IPS-11a (cell line): ENCODE measurements around the gene TAAR1.
"Not testable (repeated sequence)": the region's sequence is repeated elsewhere in the genome, so short reads cannot be mapped to it uniquely, and the experiment has no call there.

Source experiments
- H3K4me3 ChIP-seq: one replicate; pipeline ENCODE4 v1.5.1; 2013; ENCODE audit warnings: low read depth, low read length, control low read depth

Gene TAAR1

DNA sequence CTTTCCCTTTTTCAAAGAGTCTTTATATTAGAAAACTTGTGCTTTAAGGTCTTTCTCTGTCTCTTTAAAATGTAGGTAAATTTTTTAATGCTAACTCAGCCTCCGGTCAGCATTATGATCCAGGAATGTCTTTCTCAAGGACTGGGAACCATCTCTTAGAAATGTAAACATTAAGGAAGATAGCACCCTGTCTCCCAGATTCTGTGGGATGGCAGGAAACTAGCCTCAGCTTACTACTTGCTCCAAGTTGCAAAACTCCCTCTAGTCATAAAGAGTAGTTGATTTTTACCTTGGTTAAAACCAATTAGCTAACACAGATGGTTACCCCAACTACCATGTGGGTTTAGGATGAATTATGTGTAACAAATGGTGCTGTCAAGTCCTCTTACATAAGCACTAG is 4.7 kb upstream of the TAAR1 start:
- no peak overlapping the region for H3K4me3 ChIP-seq

GRCh38 chr6:132661906-132662305 is 2.9 kb upstream of the TAAR1 start:
- no peak overlapping the region for H3K4me3 ChIP-seq

GRCh38 chr6:132651062-132651461 is 7.9 kb downstream of the TAAR1 start:
- no peak overlapping the region for H3K4me3 ChIP-seq

DNA sequence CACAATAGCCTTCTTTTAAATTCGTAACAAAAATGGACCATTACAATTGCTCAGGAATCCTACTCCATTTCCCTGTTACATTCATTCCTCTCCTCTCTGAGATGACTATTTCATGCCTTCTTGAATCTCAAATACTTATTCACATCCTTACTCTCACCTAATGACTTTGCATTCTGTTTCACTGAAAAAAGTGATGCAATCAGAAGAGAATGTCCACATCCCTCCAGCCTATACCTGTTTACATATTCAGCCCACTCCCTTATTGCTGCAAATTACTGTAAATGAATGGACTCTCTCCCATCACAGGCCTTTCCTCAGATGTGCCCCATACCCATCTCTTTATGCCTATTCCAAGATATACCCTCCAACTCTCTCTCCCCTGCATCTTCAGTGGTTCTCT is 8.6 kb downstream of the TAAR1 start:
- H3K4me3 ChIP-seq: no peak overlapping the region

DNA sequence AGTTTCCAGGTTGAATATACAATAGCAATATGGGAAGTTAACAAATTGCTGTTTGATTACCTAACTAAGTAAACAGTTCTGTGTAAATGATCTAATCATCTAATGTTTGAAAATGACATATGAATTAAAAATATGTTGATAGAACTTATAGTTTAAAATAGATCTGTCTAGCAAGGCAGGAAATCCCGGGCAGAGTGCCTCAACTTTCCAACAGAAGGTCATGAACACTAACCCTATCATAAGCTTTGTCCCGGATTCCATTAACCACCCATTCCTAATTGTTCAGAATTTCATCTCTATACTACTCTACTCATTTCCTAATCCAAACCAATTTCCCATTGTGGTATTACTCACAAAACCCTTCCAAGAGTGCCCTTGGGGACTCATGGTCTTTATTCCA is 10.2 kb downstream of the TAAR1 start:
- no peak overlapping the region for H3K4me3 ChIP-seq

DNA sequence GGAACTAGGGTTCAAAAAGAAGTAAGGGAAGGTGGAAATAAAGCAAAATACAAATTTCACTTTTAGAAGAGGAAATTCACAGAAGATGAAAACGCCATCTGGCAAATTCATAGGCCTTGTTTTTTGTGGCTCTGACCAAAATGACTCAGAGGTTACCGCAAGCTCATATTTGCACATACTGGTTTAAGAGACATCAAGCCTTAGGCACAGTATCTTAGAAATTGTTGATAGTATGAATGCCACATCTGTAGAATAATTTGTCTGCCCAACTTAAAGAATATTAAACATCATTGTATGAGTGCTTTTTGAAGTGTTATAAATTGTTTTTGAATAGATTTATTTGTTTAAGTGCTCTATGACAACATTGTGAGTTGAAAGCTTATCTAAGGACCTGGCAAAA is 10.6 kb downstream of the TAAR1 start:
- no peak overlapping the region for H3K4me3 ChIP-seq

GRCh38 chr6:132643547-132643946 is 15.4 kb downstream of the TAAR1 start:
- no peak overlapping the region for H3K4me3 ChIP-seq

GRCh38 chr6:132637135-132637534 is 21.8 kb downstream of the TAAR1 start:
- H3K4me3 ChIP-seq: not testable (repeated sequence)

DNA sequence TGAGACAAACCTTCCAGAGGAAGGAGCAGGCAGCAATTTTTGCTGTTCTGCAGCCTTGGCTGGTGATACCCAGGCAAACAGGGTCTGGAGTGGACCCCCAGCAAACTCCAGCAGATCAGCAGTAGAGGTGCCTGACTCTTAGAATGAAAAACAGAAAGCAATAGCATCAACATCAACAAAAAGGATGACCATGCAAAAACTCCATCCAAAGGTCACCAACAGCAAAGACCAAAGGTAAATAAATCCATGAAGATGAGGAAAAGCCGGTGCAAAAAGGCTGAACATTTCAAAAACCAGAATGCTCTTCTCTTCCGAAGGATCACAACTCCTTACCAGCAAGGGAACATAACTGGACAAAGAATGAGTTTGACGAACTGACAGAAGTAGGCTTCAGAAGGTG is 23.1 kb downstream of the TAAR1 start:
- not testable (repeated sequence) for H3K4me3 ChIP-seq

- not testable (repeated sequence) for H3K4me3 ChIP-seq
Observed at GRCh38 chr6:132635288-132635687, 23.7 kb downstream of the TAAR1 start.

- H3K4me3 ChIP-seq: no peak overlapping the region
Observed at GRCh38 chr6:132634796-132635195, 24.2 kb downstream of the TAAR1 start.

GRCh38 chr6:132633362-132633761 is 25.6 kb downstream of the TAAR1 start:
- no peak overlapping the region for H3K4me3 ChIP-seq

DNA sequence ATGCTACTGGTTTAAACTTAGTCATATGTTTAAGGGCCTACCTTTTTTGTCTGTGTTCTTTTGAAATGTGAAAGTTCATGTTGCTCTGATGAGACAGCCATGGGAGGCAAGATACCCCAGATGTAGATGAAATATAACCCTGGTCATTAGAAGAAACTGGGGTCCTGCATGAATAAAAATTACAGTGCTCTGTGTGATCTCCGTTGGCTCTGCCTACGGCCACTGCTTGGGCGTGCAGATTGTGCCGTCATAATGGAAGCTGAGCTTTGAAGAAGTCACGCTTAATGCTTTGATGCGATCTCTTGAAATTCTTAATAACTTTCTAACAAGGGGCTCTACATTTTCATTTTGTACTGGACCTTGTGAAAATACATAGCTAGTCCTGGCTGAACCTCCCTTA is 34.8 kb downstream of the TAAR1 start, which contains the start of gene TAAR2:
TSS of gene TAAR2 (minus strand) at position 101 of the 400 bp plus-strand sequence. CDS start at position 101, 0 bp downstream.
- H3K4me3 ChIP-seq: no peak within 1 kb of the TSS

- H3K4me3 ChIP-seq: no peak overlapping the region
Observed at GRCh38 chr6:132623106-132623845, 35.7 kb downstream of the TAAR1 start.

- H3K4me3 ChIP-seq: no peak overlapping the region
Observed at GRCh38 chr6:132616677-132617076, 42.3 kb downstream of the TAAR1 start.

GRCh38 chr6:132614554-132614953 is 44.4 kb downstream of the TAAR1 start:
- no peak overlapping the region for H3K4me3 ChIP-seq

- no peak overlapping the region for H3K4me3 ChIP-seq
Observed at GRCh38 chr6:132612449-132613108, 46.4 kb downstream of the TAAR1 start.

- H3K4me3 ChIP-seq: no peak overlapping the region
Observed at GRCh38 chr6:132611616-132612015, 47.4 kb downstream of the TAAR1 start.

DNA sequence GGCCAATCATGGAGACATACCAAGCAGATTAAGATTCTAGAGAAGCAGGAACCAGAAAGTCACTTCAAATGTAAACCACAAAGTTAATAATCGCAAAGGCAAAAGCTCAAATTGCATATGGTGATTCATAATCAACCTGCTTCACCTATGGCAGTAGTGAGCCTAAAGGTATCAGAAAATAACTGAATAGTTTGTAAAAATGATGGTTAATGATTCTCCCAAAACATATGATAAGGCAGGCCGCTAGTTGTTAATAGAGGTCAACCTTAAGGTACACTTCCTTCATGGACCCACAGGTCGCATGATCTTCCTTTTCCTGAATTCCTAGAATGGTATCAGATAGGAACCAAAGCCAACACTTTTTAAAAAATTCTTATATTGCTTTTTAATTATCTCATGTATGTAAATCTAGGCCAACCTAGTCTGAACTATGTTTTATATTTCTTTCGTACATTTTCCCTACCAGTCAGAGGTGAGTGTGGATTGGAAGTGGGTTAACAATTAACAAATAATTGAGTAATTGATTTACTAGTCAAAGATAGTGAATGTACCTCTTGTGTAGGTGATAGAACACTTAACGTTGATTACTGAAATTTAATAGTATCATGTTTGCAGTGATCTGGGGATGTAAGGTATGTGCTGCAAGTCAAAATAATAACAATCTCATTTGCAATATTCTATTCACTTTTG is 51.3 kb downstream of the TAAR1 start:
- no peak overlapping the region for H3K4me3 ChIP-seq

DNA sequence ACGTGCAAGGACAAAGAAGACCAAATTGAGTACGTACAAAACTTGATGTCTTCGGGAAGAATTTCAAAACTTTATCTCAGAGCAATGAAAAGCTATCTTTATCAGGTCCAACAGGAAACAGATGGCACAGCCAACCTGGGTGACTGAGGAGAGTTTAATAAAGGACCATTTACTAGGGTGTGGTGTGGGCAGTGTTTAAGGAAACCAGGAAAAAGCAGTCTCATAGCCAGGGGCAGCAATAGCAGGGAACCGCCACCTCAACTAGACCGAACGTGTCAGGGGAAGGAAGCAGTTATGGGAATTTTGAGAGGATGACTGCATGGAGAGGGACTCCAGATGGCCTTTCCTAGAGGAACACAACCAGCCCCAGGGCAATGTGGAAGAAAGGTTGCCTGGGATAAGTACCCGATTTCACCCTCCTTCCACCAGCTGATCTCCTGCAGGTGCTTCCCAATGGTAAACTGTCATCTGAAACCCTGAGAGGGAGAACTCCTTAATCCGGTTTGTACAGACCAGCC is 54.3 kb downstream of the TAAR1 start:
- no peak overlapping the region for H3K4me3 ChIP-seq

DNA sequence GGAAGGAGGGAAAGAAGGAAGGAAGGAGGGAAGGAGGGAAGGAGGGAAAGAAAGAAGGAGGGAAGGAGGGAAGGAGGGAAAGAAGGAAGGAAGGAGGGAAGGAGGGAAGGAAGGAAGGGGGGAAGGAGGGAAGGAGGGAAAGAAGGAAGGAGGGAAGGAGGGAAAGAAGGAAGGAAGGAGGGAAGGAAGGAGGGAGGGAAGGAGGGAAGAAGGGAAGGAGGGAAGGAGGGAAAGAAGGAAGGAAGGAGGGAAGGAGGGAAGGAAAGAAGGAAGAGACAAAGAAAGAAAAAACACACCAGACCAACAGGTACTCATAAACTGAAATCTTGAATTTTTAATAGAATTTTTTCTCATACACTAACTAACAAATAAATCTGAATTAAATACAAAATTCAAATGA is 58.1 kb downstream of the TAAR1 start:
- H3K4me3 ChIP-seq: not testable (repeated sequence)

DNA sequence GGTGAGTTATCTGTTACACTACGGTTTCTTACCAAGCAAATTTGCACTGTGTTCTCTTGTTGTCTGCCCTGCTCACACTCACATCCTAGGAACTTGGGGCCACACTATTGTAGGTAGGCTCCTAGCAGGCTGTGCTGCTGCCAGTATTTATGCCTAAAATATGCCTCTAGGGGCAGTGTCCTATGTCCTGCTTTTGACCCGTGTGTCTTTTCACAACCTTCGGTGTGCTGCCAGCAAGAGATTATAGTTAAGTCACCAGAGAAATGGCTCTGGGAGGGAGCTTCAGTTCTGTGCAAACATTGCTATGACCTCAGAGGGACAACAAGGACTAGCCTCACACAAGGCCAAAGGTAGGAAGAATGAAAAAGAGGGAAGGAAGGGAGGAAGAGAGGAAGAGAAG is 60.5 kb downstream of the TAAR1 start:
- no peak overlapping the region for H3K4me3 ChIP-seq
